ENCODE data around the gene PLA2G2D.

Gene PLA2G2D

DNA sequence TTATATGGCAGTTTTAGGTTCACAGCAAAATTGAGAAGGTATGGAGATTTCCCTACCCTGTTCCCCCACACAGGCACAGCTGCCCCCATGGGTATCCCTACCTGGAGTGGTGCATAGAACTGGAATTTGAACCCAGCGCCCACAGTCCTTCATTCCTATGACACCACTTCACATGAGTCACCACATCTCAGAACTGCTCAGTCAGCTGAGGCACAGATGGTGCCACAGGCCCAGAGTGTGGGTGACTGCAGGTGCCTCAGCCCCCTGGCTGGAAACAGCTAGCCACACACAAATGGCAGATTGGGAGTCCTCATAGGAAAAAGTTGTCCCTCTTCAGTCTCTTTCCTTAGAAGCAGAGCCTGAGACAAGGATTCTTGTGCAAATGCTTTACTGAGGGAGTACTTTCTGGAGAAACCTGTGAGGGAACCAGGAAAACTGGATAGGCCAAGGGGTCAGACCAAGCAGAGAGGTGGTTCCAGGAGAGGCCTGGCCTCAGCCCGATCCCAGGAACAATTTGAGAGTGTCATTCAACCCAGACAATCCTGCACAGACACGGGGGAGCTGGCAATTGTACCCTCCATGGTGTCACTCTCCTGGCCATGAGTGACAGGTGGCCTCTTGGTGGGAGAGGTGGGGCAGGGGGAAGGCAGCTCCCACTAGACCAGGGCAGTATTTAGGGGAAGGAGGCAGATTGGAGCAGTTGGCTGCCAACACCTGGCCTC is 6.9 kb downstream of the PLA2G2D start:
- no peak for DNase-seq

DNA sequence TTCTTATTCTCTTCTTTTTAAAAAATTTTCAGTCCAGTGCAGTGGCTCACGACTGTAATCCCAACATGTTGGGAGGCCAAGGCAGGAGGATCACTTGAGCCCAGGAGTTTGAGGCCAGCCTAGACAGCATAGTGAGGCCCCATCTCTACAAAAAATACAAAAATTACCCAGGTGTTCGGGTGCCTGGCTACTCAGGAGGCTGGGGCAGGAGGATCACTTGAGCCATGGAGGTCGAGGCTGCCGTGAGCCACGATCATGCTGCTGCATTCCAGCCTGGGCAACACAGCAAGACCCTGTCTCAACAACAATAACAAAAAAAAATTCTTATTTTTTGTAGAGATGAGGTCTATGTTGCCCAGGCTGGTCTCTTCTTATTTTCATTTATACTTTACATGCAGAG is 7.9 kb downstream of the PLA2G2D start:
- no peak for DNase-seq

DNA sequence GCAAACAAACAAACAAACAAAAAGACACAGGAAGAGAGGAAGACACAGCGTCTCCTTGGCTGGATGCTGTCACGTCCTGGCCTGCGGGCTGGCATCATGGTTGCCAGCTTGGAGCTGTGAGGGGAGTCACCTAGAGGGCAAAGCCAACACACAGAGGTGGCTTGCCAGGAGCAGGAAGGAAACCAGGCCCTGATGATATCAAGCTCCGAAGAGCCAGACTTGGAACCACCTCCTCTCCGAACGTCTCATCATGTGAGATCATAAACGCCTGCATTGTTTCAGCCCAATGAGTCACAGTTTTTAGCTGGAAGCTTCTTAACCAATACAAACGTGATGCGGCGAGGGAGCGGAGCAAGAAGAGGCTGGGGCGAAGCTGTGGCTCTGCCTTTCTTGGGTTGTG is 8.7 kb downstream of the PLA2G2D start:
- no peak for DNase-seq

DNA sequence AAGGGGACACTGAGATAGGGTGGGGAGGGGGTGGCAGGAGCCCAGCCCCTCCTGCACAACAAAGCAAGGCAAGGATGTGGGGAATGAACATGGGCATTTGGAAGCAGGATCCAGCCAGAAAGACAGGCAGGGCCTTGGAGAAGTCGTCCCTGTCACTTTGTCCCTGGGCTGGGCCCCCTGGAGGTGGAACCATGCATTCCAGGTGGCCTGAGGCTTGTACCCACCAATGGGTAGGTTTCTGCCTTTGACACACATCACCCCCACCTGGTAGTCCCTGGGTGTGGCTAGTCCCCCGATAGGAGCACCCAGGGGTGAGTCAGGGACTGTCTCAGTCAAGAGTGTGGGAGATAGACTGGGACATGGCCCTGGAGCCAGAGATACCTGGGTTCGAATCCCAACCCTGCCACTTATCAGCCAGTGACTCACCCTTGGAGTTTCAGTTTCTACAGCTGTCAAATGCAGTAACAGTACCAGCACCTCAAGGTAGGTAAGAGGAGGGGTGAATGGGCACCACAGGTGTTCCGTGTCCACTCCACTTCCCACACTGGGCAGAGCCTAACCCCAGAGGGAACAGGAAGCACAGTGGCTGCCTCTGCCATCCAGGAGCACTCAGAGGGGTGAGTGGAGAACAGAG is 10.0 kb downstream of the PLA2G2D start:
- no peak for DNase-seq

DNA sequence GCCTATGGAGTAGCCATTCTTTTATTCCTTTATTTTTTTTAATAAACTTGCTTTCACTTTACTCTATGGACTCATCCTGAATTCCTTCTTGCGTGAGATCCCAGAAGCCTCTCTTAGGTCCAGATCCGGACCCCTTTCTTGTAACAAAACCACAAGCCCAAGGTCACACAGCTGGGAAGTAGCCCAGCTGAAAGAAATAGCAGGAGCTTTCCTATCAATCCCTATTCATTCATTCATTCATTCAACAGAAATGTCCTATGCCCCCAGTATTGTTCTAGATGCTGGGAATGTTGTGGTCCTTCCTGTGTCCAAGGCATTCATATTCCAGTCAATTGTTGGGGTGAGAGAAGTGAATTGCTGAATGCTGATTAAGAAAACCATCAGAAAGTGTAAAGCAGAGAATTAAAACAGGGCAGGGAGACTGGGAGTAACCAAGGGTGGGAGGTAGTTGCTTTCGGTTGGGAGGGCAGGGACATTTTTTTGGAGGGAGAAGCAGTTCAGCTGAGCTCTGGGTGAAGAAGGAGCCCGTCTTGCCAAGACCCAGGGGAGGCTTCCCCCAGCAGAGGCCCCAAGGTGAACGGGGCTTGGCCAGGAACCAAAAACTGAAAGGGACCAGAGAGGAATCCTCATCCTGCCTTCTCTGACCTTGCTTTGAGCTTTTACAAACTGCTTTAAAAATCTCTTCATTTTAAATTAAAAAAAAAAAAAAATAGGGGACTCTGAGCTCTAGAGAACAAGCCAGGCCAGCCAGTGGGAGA is 10.8 kb downstream of the PLA2G2D start:
- no peak for DNase-seq

DNA sequence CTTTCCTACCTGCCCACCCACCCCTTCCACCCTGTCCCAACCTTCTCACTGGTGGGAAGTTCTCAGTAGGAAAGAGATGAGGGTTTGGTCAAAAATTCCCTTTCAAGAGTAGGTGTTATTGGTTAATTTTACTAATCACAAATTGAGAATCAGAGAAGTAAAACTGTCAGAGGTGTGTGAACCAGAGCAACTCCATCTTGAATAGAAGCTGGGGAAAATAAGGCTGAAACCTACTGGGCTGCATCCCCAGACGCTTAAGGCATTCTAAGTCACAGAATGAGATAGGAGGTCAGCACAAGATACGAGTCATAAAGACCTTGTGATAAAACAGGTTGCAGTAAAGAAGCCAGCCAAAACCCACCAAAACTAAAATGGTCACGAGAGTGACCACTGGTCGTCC is 11.5 kb downstream of the PLA2G2D start:
- no peak for DNase-seq

DNA sequence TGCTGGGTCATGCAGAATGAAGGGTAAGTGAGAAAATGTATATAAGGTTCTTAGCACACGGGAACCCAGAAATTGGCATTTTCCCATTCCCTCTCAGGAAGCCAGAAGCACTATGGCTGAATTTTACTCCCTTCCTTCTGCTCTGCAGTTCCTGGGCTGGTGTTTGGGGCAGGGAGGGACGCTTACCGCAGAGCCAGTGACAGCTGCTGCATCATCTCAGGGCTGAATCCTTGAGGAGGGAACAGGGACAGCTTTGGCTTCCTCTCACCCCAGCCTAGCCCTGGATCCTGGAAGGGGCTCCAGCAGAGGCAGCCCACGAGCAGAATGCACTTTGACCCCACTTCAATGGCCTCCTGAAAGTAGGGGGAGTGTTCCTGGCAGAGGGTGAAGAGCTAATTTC is 12.0 kb downstream of the PLA2G2D start:
- no peak for DNase-seq

DNA sequence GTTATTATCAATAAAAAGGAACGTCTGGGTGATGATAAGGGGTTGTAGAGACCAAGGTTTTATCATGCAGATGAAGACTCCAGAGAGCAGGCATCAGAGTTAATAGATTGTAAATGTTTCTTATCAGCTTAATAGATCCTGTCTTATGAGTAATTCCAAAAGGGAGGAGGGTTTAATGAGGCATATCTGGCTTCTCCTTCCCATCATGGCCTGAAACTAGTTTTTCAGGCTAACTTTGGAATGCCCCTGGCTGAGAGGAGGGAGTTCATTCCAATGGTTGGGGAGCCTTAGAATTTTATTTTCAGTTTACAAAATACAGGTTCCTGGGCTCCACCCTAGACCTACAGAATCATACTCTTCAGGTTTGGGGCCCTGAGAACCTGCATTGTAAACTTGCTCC is 13.5 kb downstream of the PLA2G2D start:
- no peak for DNase-seq

DNA sequence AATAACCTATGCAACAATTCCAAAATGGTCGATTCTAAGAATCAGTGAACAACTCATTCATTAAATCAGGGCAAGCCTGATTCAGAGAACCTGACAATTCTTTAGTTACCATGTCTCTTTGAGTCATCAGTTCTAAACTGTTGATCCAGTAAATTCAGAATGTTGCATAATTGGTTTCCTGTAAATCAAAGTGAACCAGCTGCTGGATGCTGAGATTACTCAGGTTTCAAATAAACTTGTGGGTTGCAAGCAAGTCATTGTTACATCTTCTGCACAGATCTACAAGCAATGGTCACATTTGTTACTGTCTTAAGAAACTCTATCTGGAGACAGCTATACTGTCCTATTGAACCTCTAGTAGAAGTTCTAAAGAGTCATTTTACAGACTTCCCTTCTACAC is 16.5 kb downstream of the PLA2G2D start:
- no peak for DNase-seq

DNA sequence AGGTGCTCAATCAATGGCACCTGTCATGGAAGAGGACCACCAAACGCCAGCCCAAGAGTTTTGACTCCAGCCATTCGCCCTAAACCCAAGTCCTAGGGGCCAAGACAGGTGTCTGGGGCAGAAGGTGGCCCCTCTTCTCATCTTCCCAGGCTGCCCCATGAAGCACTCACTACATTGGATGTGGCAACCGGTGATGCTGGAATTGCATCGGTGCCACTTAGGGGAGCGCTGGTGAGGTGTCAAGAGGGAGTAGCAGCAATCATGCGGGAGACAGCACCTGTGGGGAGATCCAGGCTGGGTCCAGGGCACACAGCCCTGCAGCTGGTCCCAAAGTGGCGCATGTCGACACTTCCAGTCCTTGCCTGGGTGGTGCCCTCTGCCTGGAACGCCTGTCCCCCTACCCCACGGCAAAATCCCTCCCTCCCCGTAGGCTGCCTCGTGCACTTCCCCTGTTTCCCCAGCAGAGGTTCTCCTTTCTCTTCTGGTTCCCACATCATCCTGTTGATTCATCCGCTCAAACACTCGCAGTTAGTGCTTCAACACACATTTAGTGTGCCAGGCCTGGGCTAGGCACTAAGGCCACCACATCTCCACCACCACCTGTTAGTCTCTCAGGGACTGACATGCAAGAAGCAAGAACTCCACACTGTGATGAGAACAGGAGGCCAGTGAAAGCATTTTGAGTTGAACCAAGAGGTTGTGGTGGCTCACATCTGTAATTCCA is 18.5 kb downstream of the PLA2G2D start:
- no peak for DNase-seq

DNA sequence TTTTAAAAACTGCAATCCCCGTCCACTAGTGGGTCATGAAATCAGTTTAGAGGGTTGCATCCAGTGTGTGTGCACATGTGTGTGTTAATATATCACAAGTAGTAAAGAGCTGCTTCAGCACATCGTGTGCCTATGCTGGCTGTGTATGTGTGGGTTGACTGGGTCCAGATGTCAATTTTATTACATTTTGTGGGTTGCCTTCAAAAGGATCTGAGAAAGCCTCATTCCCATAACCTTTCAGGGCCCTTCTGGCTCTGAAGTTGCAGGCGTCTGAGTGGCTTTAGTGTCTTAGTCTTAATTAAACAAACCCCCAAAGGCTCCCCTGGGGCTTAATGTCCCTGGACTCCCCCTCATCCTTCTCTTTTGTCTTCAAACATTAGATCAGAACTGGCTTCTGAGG is 19.8 kb downstream of the PLA2G2D start:
- DNase-seq = no peak

DNA sequence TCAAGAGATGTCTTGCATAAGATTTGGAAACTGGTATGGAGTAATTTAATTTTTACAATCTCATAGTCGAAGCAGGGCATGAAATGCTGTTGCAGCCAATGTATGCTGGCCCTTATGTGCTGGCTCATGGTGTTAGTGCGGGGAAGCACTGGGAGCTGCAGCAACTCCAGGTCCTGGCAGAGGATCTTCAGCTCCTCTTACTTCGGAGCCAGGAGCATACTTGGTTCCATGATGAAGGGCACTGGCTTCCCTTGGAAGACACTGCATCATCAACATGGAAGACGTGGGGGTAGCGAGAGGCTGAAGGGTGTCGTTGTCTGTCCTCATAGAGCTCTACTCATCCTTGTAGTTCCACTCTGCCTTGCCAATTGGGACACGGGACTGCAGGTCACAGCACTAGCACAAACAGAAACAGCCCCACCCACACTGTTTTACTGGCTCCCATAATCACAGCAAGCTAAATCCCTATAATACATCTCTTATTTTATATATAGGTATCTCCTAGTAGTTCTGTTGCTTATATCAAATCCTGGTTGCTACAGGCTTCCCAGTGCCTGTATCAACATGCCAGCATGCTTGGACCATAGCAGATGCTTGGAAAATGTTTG is 22.4 kb downstream of the PLA2G2D start:
- no peak for DNase-seq

DNA sequence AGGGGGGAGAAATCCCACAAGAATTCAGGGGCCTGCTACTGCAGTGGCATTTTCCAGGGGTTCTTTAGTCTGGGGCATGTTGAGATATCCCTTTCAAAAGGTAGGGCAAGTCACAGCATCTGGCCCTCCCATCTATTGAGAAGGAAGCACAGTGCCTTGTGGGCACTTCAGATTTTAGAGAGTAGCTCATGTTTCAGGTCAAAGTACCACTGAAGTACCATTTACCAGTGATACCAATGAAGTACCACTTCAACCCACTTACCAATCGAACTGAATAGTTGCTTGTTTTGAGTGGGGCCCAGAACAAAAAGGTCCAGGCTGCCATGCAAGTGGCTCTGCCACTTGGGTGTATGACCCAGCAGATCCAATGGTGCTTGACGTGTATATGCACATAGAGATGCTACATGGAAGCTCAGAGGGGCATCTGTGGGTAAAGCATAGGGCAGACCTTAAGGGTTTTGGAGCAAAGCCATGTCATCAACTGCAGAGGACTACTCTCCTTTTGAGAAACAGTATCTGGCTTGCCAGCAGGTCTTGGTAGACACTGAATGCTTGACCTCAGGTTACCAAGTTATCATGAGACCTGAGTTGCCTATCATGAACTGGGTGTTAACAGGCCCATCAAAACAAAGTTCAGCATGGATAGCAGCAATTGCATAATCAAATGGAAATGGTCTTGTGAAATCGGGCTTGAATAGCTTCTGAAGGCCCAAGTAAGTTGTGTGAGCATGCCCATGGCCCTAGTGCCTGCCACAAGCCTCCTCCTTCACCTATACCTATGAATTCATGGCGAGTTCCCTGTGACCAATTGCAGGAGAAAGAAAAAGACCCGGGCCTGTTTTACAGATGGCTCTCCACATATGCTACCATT is 23.5 kb downstream of the PLA2G2D start:
- no peak for DNase-seq

DNA sequence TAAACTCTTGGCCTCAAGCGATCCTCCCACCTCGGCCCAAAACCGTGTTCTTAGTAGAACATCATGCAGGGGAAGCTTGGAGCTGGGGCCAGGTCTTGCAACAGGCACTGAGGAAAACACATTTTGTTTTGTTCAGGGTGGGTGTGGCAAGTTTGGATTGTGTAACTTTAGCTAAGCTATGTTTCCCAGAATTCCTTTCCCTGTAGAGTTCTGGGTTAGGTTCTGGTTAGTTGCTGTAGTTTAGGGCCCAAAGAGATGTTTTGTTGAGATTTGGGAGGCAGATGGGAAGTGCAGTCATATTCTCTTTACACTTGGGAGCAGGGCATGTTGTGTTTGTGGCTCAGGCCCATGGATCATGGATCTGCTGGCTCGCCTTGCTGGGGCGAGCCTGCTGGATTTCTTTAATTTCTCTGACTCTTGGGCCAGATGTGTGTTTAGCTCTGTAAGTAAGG is 25.4 kb downstream of the PLA2G2D start:
- DNase-seq = no peak

DNA sequence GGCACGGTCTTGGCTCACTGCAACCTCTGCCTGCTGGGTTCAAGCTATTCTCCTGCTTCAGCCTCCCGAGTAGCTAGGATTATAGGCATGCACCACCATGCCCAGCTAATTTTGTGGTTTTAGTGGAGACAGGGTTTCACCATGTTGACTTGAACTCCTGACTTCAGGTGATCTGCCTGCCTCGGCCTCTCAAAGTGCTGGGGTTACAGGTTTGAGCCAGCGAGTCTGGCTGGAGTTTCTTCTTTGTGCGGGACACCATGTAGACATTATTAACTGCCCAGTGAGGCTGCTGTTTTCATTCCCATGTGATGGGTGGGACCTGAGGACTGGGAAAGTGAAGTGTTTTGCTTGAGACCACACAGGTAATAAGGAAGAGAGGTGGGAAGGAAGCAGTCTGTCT is 26.0 kb downstream of the PLA2G2D start:
- DNase-seq = no peak

DNA sequence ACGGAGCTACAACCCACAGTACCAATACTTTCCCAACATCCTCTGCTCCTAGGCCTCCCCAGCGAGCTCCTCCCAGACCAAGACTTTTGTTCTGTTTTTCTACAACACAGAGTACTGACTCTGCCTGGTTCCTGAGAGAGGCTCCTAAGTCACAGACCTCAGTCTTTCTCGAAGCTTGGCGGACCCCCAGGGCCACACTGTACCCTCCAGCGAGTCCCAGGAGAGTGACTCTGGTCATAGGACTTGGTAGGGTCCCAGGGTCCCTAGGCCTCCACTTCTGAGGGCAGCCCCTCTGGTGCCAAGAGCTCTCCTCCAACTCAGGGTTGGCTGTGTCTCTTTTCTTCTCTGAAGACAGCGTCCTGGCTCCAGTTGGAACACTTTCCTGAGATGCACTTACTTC is 28.7 kb downstream of the PLA2G2D start:
- DNase-seq = no peak

DNA sequence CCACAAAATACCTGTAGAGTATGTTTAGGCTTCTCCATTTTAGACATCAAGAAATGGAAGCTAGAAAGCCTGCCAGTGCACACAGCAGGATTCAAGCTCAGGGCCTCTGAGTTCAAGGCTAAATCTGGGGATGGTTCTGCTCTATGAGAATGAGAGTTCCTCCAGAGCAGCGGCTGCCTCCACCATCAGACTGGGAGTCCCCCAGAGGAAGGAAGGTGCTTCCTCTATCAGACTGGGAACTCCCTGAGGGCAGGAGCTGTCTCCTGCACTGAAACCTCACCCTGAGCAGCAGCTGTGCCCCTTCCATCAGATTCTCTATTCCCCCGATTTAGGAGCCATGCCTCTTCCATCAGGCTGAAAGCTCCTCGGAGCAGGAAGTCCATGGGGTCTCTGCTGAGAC is 29.2 kb downstream of the PLA2G2D start:
- DNase-seq = no peak

DNA sequence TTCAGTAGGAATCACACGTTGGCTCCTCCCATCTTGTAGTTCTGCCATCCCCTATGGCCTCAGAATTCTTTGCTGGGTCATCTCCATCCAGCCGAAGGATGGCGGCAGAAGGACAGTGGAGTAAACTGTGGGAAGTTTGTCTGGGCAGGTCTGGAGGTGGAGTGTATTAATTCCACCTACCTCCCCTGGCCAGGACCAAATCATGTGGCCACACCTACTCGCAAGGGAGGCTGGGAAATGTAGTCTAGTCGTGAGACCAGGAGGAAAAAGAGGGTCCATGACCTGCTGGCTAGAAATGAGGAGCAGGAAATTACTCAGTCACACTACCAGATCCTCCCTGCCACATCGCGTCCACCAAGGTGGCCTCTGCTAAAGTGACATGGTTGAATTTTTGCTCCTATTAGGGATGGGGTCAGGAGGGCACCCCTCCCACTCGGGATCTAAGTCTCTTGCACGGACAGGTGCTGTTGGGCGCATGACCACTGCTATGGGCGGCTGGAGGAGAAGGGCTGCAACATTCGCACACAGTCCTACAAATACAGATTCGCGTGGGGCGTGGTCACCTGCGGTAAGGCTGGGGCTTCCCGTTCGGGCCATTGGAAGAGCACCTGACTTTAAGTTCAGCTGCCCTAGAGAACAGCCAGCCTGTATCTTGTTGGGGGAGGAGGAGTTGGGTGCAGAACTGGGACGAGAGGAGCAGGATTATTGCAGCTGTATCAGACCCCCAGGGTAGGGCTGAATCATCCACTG is 29.8 kb downstream of the PLA2G2D start:
- DNase-seq = no peak

DNA sequence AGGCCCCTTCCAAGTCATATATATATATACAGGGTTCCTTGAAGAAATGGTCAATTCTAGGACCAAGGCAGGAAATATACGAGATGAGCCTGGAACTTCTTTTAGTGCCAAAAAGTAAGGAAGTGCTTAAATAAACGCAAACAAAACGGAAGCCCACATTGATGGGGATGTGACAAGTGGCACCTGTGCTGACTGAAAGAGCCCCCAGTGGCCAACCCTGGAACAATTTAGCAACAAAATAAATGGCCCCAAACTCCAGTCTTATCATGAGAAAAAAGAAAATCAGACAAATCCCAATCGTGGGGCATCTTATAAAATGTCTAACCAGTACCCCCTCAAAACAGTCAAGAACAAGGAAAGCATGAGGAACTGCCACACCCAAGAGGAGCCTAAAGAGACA is 31.7 kb downstream of the PLA2G2D start:
- no peak for DNase-seq

DNA sequence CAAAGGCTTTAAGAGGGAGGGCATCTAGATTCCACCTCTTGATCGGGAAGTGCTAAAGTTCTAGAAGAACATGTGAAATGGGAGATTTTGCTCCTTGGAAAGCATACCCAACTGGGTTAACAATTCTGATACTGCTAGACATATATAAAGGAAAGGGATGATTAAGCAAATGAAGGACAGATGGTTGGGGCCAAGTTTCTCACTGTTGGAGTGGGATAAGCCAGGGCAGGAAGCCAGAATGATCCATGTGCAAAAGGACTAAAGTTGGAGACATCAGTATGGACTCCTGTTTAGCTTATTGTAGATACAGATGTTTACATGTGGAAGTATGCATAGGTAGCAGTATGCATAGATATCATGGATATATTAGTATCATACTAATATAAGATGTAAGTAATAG is 32.5 kb downstream of the PLA2G2D start:
- DNase-seq = no peak
